DMS153 (cell line): ENCODE results near the gene NBPF20.
"Not testable (repeated sequence)": the region's sequence is repeated elsewhere in the genome, so short reads cannot be mapped to it uniquely, and the experiment has no call there.

Experiments used
- DNase-seq: peaks from one replicate; lab custom pipeline; 2025; lab: John Stamatoyannopoulos, UW

Gene NBPF20

GRCh38 chr1:145429329-145429728 is 3.9 kb upstream of the NBPF20 start:
- DNase-seq, result not testable (repeated sequence)

GRCh38 chr1:145424612-145425435 is 579 bp downstream of the NBPF20 start:
- not testable (repeated sequence) for DNase-seq

GRCh38 chr1:145415149-145415548 is 10.3 kb downstream of the NBPF20 start:
- DNase-seq, result not testable (repeated sequence)

- not testable (repeated sequence) for DNase-seq
These were observed 18.1 kb downstream of the NBPF20 start for GRCh38 chr1:145407266-145407665.

- DNase-seq, result not testable (repeated sequence)
These were observed 20.5 kb downstream of the NBPF20 start for GRCh38 chr1:145404949-145405348.

- not testable (repeated sequence) for DNase-seq
These were observed 24.7 kb downstream of the NBPF20 start for GRCh38 chr1:145400701-145401100.
